B cell (primary cell): ENCODE measurements around the gene ZNF333. TPM values are rescaled to one million over a fixed set of nuclear protein-coding genes. Genes with fewer than 3 reads are reported as not detected.
"Not testable (repeated sequence)": the region's sequence is repeated elsewhere in the genome, so short reads cannot be mapped to it uniquely, and the experiment has no call there.

Experiments
- ATAC-seq: fragments of 200-7000 bp; cut with Tn5 transposase; one replicate; pipeline ENCODE4 v1.10.0; 2021; ENCODE audit warnings: low read depth, mild to moderate bottlenecking, moderate number of reproducible peaks, moderate library complexity
- CTCF ChIA-PET: fragments of 350-600 bp; sonication (Branson Sonifier 250); formaldehyde crosslinking; loops from one replicate; lab custom pipeline; 2021; ENCODE audit warnings: antibody characterized with exemption, inconsistent platforms; lab: Charles Lee
- POLR2A ChIA-PET: fragments of 350-600 bp; sonication (Branson Sonifier 250); formaldehyde crosslinking; loops from one replicate; lab custom pipeline; 2021; ENCODE audit warnings: antibody characterized with exemption; lab: Charles Lee
- DNase-seq: peaks from one replicate; pipeline ENCODE4 v3.0.0; 2013
- H2AFZ ChIP-seq: 2 replicates; pipeline ENCODE4 v1.6.1; 2012; ENCODE audit warnings: mild to moderate bottlenecking, low read depth, low read length; ENCODE audit not compliant: insufficient read depth, poor library complexity, severe bottlenecking
- H3K27ac ChIP-seq, 2 donors: 1 replicate in 1 of 2; 2 replicates in 1 of 2; pipeline ENCODE4 v1.5.1; 2012 to 2013; ENCODE audit warnings: low read length in 2 of 2, mild to moderate bottlenecking in 2 of 2, moderate library complexity in 1 of 2
- H3K27me3 ChIP-seq, 4 experiments: fragments of 200-600 bp in 1 of 4; sonication (generic) in 1 of 4; replicated peaks in 1 of 4; 1 replicate in 2 of 4; 2 replicates in 2 of 4; pipeline versions ENCODE4 v1.6.1 to v1.7.0; 2013 to 2016; ENCODE audit warnings: low read length in 3 of 4, mild to moderate bottlenecking in 2 of 4, mixed read lengths in 1 of 4, moderate library complexity in 1 of 4; ENCODE audit not compliant: insufficient read depth in 4 of 4, control insufficient read depth in 3 of 4; ENCODE audit errors: control extremely low read depth in 1 of 4
- H3K36me3 ChIP-seq, 2 experiments: replicated peaks in 1 of 2; 1 replicate in 1 of 2; 2 replicates in 1 of 2; pipeline versions ENCODE4 v1.6.1 to v1.7.1; 2013; ENCODE audit warnings: low read length in 1 of 2; ENCODE audit not compliant: insufficient read depth in 2 of 2, control insufficient read depth in 1 of 2; ENCODE audit errors: control extremely low read depth in 1 of 2, extremely low read depth in 1 of 2
- H3K4me1 ChIP-seq, 2 donors: fragments of 200-600 bp in 1 of 2; sonication (generic) in 1 of 2; 1 replicate in 1 of 2; 2 replicates in 1 of 2; pipeline versions ENCODE4 v1.5.1 to v1.6.1; 2013 to 2017; ENCODE audit warnings: low read length in 2 of 2; ENCODE audit not compliant: control insufficient read depth in 2 of 2, insufficient read depth in 2 of 2
- H3K4me2 ChIP-seq: replicated peaks from 2 replicates; pipeline ENCODE3; 2012; ENCODE audit warnings: mild to moderate bottlenecking, low read depth, low read length; ENCODE audit not compliant: poor library complexity, severe bottlenecking
- H3K4me3 ChIP-seq, 5 experiments: fragments of 200-600 bp in 1 of 5; sonication (generic) in 1 of 5; 1 replicate in 3 of 5; 2 replicates in 2 of 5; pipeline versions ENCODE4 v1.5.1 to v1.7.0; 2011 to 2016; ENCODE audit warnings: low read length in 4 of 5, mild to moderate bottlenecking in 4 of 5, low read depth in 2 of 5, control low read depth in 1 of 5, moderate library complexity in 1 of 5; ENCODE audit not compliant: insufficient read depth in 1 of 5; ENCODE audit errors: control extremely low read depth in 1 of 5, extremely low read depth in 1 of 5
- H3K79me2 ChIP-seq: fragments of 200-600 bp; sonication (generic); one replicate; pipeline ENCODE4 v1.6.0; 2016; ENCODE audit warnings: low read length; ENCODE audit not compliant: control insufficient read depth, insufficient read depth
- H3K9ac ChIP-seq: fragments of 200-600 bp; sonication (generic); 2 replicates; pipeline ENCODE4 v1.6.1; 2017; ENCODE audit warnings: mild to moderate bottlenecking, low read length, moderate library complexity
- H3K9me3 ChIP-seq, 3 donors: one replicate each; pipeline versions ENCODE4 v1.6.1 to v1.7.1; 2013; ENCODE audit warnings: low read length in 2 of 3; ENCODE audit not compliant: control insufficient read depth in 2 of 3, insufficient read depth in 1 of 3; ENCODE audit errors: control extremely low read depth in 1 of 3
- H4K20me1 ChIP-seq: 2 replicates; pipeline ENCODE4 v1.6.0; 2012; ENCODE audit warnings: mild to moderate bottlenecking, low read length; ENCODE audit not compliant: insufficient read depth, control insufficient read depth, poor library complexity, severe bottlenecking
- H3K27ac Mint-ChIP-seq: one replicate; pipeline ENCODE4 v1.8.0; 2021; ENCODE audit warnings: mixed read lengths
- H3K27me3 Mint-ChIP-seq: one replicate; pipeline ENCODE4 v1.8.0; 2021; ENCODE audit warnings: mixed read lengths
- H3K4me1 Mint-ChIP-seq: one replicate; pipeline ENCODE4 v1.8.0; 2021; ENCODE audit warnings: mixed read lengths
- H3K4me3 Mint-ChIP-seq: one replicate; pipeline ENCODE4 v1.8.0; 2021; ENCODE audit warnings: mixed read lengths
- H3K9me3 Mint-ChIP-seq: one replicate; pipeline ENCODE4 v1.8.0; 2022; ENCODE audit warnings: mixed read lengths; ENCODE audit not compliant: insufficient read depth
- EZH2 ChIP-seq: IDR thresholded peaks from 2 replicates; pipeline ENCODE4 v1.6.1; 2012; ENCODE audit warnings: borderline replicate concordance, low read depth, mild to moderate bottlenecking, moderate library complexity, low read length; ENCODE audit not compliant: insufficient read depth, poor library complexity, severe bottlenecking
- WGBS: methylation state at CpG from one replicate; pipeline ENCODE4 v1.1.5; 2013; ENCODE audit warnings: missing lambda C conversion rate; ENCODE audit not compliant: insufficient coverage; 5-methylcytosine and 5-hydroxymethylcytosine counted together
- intact Hi-C: fragments of 100-400 bp; cut with micrococcal nuclease; formaldehyde crosslinking; loops from one replicate; pipeline ENCODE4 v1.10.0; 2022
- polyA plus RNA-seq: library from polyadenylated mRNA; depleted of rRNA; stranded (reverse); fragments of >200 nt; gene quantifications from 2 replicates; pipeline ENCODE4 v1.2.3, GENCODE V29; 2012
- total RNA-seq, 2 donors: library from RNA; stranded (reverse); fragments of 120-200 nt in 1 of 2; gene quantifications; 1 replicate in 1 of 2; 2 replicates in 1 of 2; pipeline versions ENCODE4 v1.2.3 to v1.2.4, GENCODE V29; 2013 to 2022
- TF ChIP-seq, protein P1 (sequence below): fragments of 200-600 bp; IDR thresholded peaks from one replicate; pipeline ENCODE4 v1.8.0; 2022; ENCODE audit warnings: antibody characterized with exemption, mild to moderate bottlenecking

ZNF333 gene
- total and polyA plus RNA-seq, 2 donors (not counting 1 experiment from before 2014, with no cell fraction given) = 23.2 to 36.9 TPM

DNA sequence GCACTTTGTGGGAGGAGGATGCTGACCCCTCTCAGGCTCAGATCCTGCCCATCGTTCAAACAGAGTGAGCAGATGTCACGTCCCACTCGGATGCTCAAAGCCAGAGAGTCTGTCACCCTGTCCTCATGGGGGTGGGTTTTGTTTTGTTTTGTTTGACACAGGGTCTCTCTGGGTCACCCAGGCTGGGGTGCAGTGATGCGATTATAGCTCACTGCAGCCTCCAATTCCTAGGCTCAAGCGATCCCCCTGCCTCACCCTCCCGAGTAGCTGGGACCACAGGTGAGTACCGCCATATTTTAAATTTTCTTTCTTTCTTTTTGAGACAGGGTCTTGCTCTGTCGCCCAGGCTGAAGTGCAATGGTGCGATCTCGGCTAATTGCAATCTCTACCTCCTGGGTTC, 84.5 kb downstream of the ZNF333 start:
- H3K4me3 Mint-ChIP-seq = no peak overlapping the region

DNA sequence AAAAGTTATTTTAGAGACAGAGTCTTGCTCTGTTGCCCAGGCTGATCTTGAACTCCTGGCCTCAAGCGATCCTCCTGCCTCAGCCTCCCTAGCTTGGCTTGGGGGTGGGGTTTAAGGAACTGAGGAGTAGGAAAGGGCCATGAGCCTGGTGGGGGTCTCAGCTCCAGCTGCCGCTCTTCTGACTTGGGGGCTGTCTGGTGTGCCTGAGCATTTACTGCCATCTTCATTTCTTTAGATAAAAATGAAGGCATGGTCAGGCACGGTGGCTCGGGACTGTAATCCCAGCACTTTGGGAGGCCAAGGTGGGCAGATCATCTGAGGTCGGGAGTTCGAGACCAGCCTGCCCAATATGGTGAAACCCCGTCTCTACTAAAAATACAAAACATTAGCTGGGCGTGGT, 85.5 kb downstream of the ZNF333 start:
- H3K27me3 ChIP-seq = peaks cover 0 to 20% (median 4%) of the 10 kb centered on the region in 4 experiments
- H3K9me3 Mint-ChIP-seq, H4K20me1 ChIP-seq, intact Hi-C loops, ATAC-seq, DNase-seq, H3K27ac Mint-ChIP-seq, H3K9ac ChIP-seq, H3K79me2 ChIP-seq, H2AFZ ChIP-seq, H3K27ac ChIP-seq, POLR2A ChIA-PET, H3K36me3 ChIP-seq: not testable (repeated sequence)
- Mint-ChIP-seq H3K4me1 (peaks cover 24% of the 10 kb centered on the region), H3K27me3 (peaks cover 13% of the 10 kb centered on the region), H3K4me3 (peak overlapping the region; percentile 34)
- CTCF ChIA-PET = interaction anchor here (0.6 to 2.1 kb wide), 3 partner anchors 11 to 249 kb away, joined by 3 to 5 read pairs (median 3); no protein-coding TSS in a partner anchor
- peak overlapping the region; percentile 71 for H3K4me2 ChIP-seq
- H3K9me3 ChIP-seq = peaks cover 0 to 12% (median 0%) of the 10 kb centered on the region in 3 donors
- peak overlapping the region in 1 of 5 experiments; percentile 41 for H3K4me3 ChIP-seq
- 56% methylated on average over 4 of the region's 8 CpGs for whole genome bisulfite sequencing
- peaks cover 18 to 26% of the 10 kb centered on the region in 2 donors for H3K4me1 ChIP-seq

More for the DNA sequence above, 84.5 kb downstream of the ZNF333 start:
- H3K4me3 ChIP-seq = no peak overlapping the region
- H3K27ac ChIP-seq = no peak overlapping the region
- no peak overlapping the region for H2AFZ ChIP-seq
- peaks cover 0 to 12% (median 0%) of the 10 kb centered on the region in 3 donors for H3K9me3 ChIP-seq
- peaks cover 0 to 20% (median 4%) of the 10 kb centered on the region in 4 experiments for H3K27me3 ChIP-seq
- DNase-seq (no peak), ATAC-seq (no peak)
- no peak for TF ChIP-seq EZH2
- TF ChIP-seq, protein P1, sequence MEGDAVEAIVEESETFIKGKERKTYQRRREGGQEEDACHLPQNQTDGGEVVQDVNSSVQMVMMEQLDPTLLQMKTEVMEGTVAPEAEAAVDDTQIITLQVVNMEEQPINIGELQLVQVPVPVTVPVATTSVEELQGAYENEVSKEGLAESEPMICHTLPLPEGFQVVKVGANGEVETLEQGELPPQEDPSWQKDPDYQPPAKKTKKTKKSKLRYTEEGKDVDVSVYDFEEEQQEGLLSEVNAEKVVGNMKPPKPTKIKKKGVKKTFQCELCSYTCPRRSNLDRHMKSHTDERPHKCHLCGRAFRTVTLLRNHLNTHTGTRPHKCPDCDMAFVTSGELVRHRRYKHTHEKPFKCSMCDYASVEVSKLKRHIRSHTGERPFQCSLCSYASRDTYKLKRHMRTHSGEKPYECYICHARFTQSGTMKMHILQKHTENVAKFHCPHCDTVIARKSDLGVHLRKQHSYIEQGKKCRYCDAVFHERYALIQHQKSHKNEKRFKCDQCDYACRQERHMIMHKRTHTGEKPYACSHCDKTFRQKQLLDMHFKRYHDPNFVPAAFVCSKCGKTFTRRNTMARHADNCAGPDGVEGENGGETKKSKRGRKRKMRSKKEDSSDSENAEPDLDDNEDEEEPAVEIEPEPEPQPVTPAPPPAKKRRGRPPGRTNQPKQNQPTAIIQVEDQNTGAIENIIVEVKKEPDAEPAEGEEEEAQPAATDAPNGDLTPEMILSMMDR = no peak
- Mint-ChIP-seq H3K9me3 (no peaks in the 10 kb centered on the region), H3K27me3 (peaks cover 13% of the 10 kb centered on the region), H3K27ac (no peak overlapping the region), H3K4me1 (peaks cover 24% of the 10 kb centered on the region)
- no peaks in the 10 kb centered on the region for H4K20me1 ChIP-seq
- H3K4me2 ChIP-seq = no peak overlapping the region
- H3K4me1 ChIP-seq = peaks cover 18 to 26% of the 10 kb centered on the region in 2 donors
- POLR2A ChIA-PET = no interaction called here
- no peaks in the 10 kb centered on the region for H3K36me3 ChIP-seq
- H3K9ac ChIP-seq = no peak overlapping the region
- H3K79me2 ChIP-seq = no peaks in the 10 kb centered on the region
- intact Hi-C loops = no loop called here
- 71% methylated on average over 7 of the region's 10 CpGs for whole genome bisulfite sequencing
- CTCF ChIA-PET = interaction anchor here (2.1 kb wide), 1 partner anchor 12 kb away, joined by 5 read pairs; no protein-coding TSS in a partner anchor
